HFF-Myc (cell line): ENCODE measurements around the gene NXPH1.
A peak's percentile ranks its signal among the peaks of the same experiment; 100 is the strongest.

ENCODE experiments used
- DNase-seq: peaks from one replicate; pipeline ENCODE4 v3.0.0-alpha.2; 2011; ENCODE audit warnings: low read depth; ENCODE audit errors: extremely low read depth
- H3K4me3 ChIP-seq: replicated peaks from 2 replicates; pipeline ENCODE4 v1.5.1; 2011; ENCODE audit warnings: low read depth, mild to moderate bottlenecking, control low read depth, low read length
- CTCF ChIP-seq: IDR thresholded peaks from 2 replicates; pipeline ENCODE4 v1.5.1; 2012; ENCODE audit warnings: mild to moderate bottlenecking, low read depth, low read length, control low read depth; ENCODE audit errors: missing control alignments

NXPH1 gene

GRCh38 chr7:8435590-8436545 lies 2.5 kb downstream of the NXPH1 start:
- no peak overlapping the region for H3K4me3 ChIP-seq
- no peak for DNase-seq
- TF ChIP-seq CTCF, result no peak

- no peak for DNase-seq
- H3K4me3 ChIP-seq, result no peak overlapping the region
- TF ChIP-seq CTCF, result peak; percentile 85
These were observed 3.6 kb downstream of the NXPH1 start for GRCh38 chr7:8436965-8437364.

GRCh38 chr7:8437606-8438005 lies 4.2 kb downstream of the NXPH1 start:
- DNase-seq, result no peak
- no peak overlapping the region for H3K4me3 ChIP-seq
- no peak for TF ChIP-seq CTCF

- no peak overlapping the region for H3K4me3 ChIP-seq
- TF ChIP-seq CTCF, result no peak
- DNase-seq, result no peak
These were observed 7.3 kb downstream of the NXPH1 start for GRCh38 chr7:8440670-8441069.

GRCh38 chr7:8441106-8441965 lies 7.9 kb downstream of the NXPH1 start:
- DNase-seq, result no peak
- H3K4me3 ChIP-seq, result no peak overlapping the region
- TF ChIP-seq CTCF, result no peak

- no peak for DNase-seq
- H3K4me3 ChIP-seq, result no peak overlapping the region
- no peak for TF ChIP-seq CTCF
These were observed 8.8 kb downstream of the NXPH1 start for GRCh38 chr7:8442051-8442813.
